Cardiac septum (tissue), 1 donor: ENCODE measurements around the gene TNFRSF25. TPM values are rescaled to one million over a fixed set of nuclear protein-coding genes. Genes with fewer than 3 reads are reported as not detected.

ENCODE experiments used
- microRNA-seq: library from miRNA; unstranded; fragments of <30 nt; microRNA quantifications from one replicate; pipeline ENCODE4 v1.2.0, GENCODE V29; 2020
- total RNA-seq: library from RNA; stranded (reverse); fragmentation: NEBNext Ultra II Directional; extraction: Animal tissue kit (Norgen Biotek cat#: 25700); gene quantifications from one replicate; pipeline ENCODE4 v1.2.1, GENCODE V29; 2021
- donor health status: DM: no; HTN: no; CAD: no.

The TNFRSF25 gene
- total RNA-seq, 1 donor from 2014 or later = 8.5 TPM

Small RNA genes lying within 50 kb of the gene (microRNA-seq; reads per million reads assigned to microRNA genes)
- gene MIR4252 = not detected

Other genes starting within 250 kb of the TNFRSF25 start
- 71.2 TPM for gene ICMT, start 230.2 kb downstream of the TNFRSF25 start, total RNA-seq
- gene HES3, start 222.0 kb downstream of the TNFRSF25 start, total RNA-seq = not detected
- 7.0 TPM for gene GPR153, start 205.1 kb downstream of the TNFRSF25 start, total RNA-seq
- 13.8 TPM for gene ACOT7, start 72.4 kb downstream of the TNFRSF25 start, total RNA-seq
- gene HES2, start 46.3 kb downstream of the TNFRSF25 start, total RNA-seq = not detected
- 0.32 TPM for gene ESPN, start 41.4 kb downstream of the TNFRSF25 start, total RNA-seq
- 14.9 TPM for gene PLEKHG5, start 25.5 kb upstream of the TNFRSF25 start, total RNA-seq
- 16.5 TPM for gene NOL9, start 88.3 kb upstream of the TNFRSF25 start, total RNA-seq
- not detected for gene TAS1R1, start 89.1 kb upstream of the TNFRSF25 start, total RNA-seq
- 10.7 TPM for gene ZBTB48, start 113.8 kb upstream of the TNFRSF25 start, total RNA-seq
- 33.1 TPM for gene KLHL21, start 136.7 kb upstream of the TNFRSF25 start, total RNA-seq
- gene PHF13, start 147.6 kb upstream of the TNFRSF25 start, total RNA-seq = 9.3 TPM
- 8.8 TPM for gene THAP3, start 158.7 kb upstream of the TNFRSF25 start, total RNA-seq
- gene DNAJC11, start 235.6 kb upstream of the TNFRSF25 start, total RNA-seq = 49.4 TPM